ENCODE results near the gene AXL.
A peak's percentile ranks its signal among the peaks of the same experiment; 100 is the strongest.

The AXL gene

GRCh38 chr19:41206456-41206855 lies 12.6 kb upstream of the AXL start:
- no peaks in the 10 kb centered on the region for H3K36me3 ChIP-seq
- no peak for TF ChIP-seq CTCF (IDR thresholded peaks at IDR 0.05; ENCODE audit: low read depth, low read length)

GRCh38 chr19:41206926-41207750 lies 11.9 kb upstream of the AXL start:
- Histone ChIP-seq H3K36me3 (no peaks in the 10 kb centered on the region), H3K27me3 (0 out of 2 replicates have a peak, but pooled peaks cover 10% of the 10 kb centered on the region), H3K4me1 (no peaks in the 10 kb centered on the region), H3K4me3 (ENCODE audit: low read depth, low read length) (no peak overlapping the region), H3K9me3 (no peaks in the 10 kb centered on the region)
- no peak for TF ChIP-seq CTCF (IDR thresholded peaks at IDR 0.05; ENCODE audit: low read depth, low read length)
- no peak for DNase-seq

More at GRCh38 chr19:41206456-41206855, 12.6 kb upstream of the AXL start:
- no peak for DNase-seq
- H3K4me1 ChIP-seq = no peaks in the 10 kb centered on the region
- H3K4me3 ChIP-seq (ENCODE audit: low read depth, low read length) = no peak overlapping the region
- 0 out of 2 replicates have a peak, but pooled peaks cover 10% of the 10 kb centered on the region for H3K27me3 ChIP-seq
- no peaks in the 10 kb centered on the region for H3K9me3 ChIP-seq

- Histone ChIP-seq H3K4me3 (ENCODE audit: low read depth, low read length) (no peak overlapping the region), H3K36me3 (no peaks in the 10 kb centered on the region), H3K27me3 (peaks cover 22% of the 10 kb centered on the region), H3K4me1 (no peaks in the 10 kb centered on the region), H3K9me3 (no peaks in the 10 kb centered on the region)
- DNase-seq = no peak
- TF ChIP-seq CTCF (IDR thresholded peaks at IDR 0.05; ENCODE audit: low read depth, low read length) = no peak
These were observed 4.9 kb upstream of the AXL start for GRCh38 chr19:41214161-41214560.

GRCh38 chr19:41217741-41218140 lies 1.3 kb upstream of the AXL start:
- H3K4me1 ChIP-seq = no peaks in the 10 kb centered on the region
- no peak overlapping the region for H3K4me3 ChIP-seq (ENCODE audit: low read depth, low read length)
- no peak for TF ChIP-seq CTCF (IDR thresholded peaks at IDR 0.05; ENCODE audit: low read depth, low read length)
- no peaks in the 10 kb centered on the region for H3K36me3 ChIP-seq
- peaks cover 35% of the 10 kb centered on the region for H3K27me3 ChIP-seq
- no peaks in the 10 kb centered on the region for H3K9me3 ChIP-seq
- DNase-seq = no peak

- no peak overlapping the region for H3K4me3 ChIP-seq (ENCODE audit: low read depth, low read length)
- H3K4me1 ChIP-seq = no peaks in the 10 kb centered on the region
- no peak for TF ChIP-seq CTCF (IDR thresholded peaks at IDR 0.05; ENCODE audit: low read depth, low read length)
These were observed 791 bp upstream of the AXL start for GRCh38 chr19:41218249-41218614.

GRCh38 chr19:41219924-41220567 lies 1.0 kb downstream of the AXL start:
- no peaks in the 10 kb centered on the region for H3K9me3 ChIP-seq
- no peak for TF ChIP-seq CTCF (IDR thresholded peaks at IDR 0.05; ENCODE audit: low read depth, low read length)
- H3K4me3 ChIP-seq (ENCODE audit: low read depth, low read length) = no peak overlapping the region
- H3K36me3 ChIP-seq = no peaks in the 10 kb centered on the region
- peaks cover 35% of the 10 kb centered on the region for H3K27me3 ChIP-seq
- peak; percentile 38 for DNase-seq
- no peaks in the 10 kb centered on the region for H3K4me1 ChIP-seq

More at GRCh38 chr19:41218249-41218614, 791 bp upstream of the AXL start:
- Histone ChIP-seq H3K9me3 (no peaks in the 10 kb centered on the region), H3K27me3 (peaks cover 35% of the 10 kb centered on the region), H3K36me3 (no peaks in the 10 kb centered on the region)
- DNase-seq = no peak

Measured in BE2C (cell line).